IgD-negative memory B cell (primary cell): ENCODE data around the gene IGFLR1. TPM values are rescaled to one million over a fixed set of nuclear protein-coding genes. Genes with fewer than 3 reads are reported as not detected.

Experiments
- H3K27ac Mint-ChIP-seq, 3 donors: one replicate each; pipeline ENCODE4 v1.8.0; 2020 to 2022; ENCODE audit warnings: mild to moderate bottlenecking in 3 of 3, mixed read lengths in 3 of 3, moderate library complexity in 1 of 3
- H3K27me3 Mint-ChIP-seq: one replicate; pipeline ENCODE4 v1.8.0; 2021; ENCODE audit warnings: mixed read lengths
- H3K36me3 Mint-ChIP-seq: one replicate; pipeline ENCODE4 v1.8.0; 2020; ENCODE audit warnings: mild to moderate bottlenecking, mixed read lengths
- H3K4me1 Mint-ChIP-seq, 3 donors: one replicate each; pipeline ENCODE4 v1.8.0; 2020 to 2022; ENCODE audit warnings: mixed read lengths in 3 of 3, mild to moderate bottlenecking in 1 of 3
- H3K4me3 Mint-ChIP-seq, 4 donors: one replicate each; pipeline ENCODE4 v1.8.0; 2020 to 2022; ENCODE audit warnings: mild to moderate bottlenecking in 4 of 4, mixed read lengths in 4 of 4, moderate library complexity in 3 of 4
- H3K9me3 Mint-ChIP-seq, 3 donors: one replicate each; pipeline ENCODE4 v1.8.0; 2020 to 2021; ENCODE audit warnings: mixed read lengths in 3 of 3, mild to moderate bottlenecking in 1 of 3
- polyA plus RNA-seq: library from polyadenylated mRNA; unstranded; fragments of 300-500 nt; fragmentation: Illumina TruSeq; gene quantifications from one replicate; pipeline ENCODE4 v1.2.3, GENCODE V29; 2021

Gene IGFLR1
- polyA plus RNA-seq, 1 donor from 2014 or later = 140 TPM

DNA sequence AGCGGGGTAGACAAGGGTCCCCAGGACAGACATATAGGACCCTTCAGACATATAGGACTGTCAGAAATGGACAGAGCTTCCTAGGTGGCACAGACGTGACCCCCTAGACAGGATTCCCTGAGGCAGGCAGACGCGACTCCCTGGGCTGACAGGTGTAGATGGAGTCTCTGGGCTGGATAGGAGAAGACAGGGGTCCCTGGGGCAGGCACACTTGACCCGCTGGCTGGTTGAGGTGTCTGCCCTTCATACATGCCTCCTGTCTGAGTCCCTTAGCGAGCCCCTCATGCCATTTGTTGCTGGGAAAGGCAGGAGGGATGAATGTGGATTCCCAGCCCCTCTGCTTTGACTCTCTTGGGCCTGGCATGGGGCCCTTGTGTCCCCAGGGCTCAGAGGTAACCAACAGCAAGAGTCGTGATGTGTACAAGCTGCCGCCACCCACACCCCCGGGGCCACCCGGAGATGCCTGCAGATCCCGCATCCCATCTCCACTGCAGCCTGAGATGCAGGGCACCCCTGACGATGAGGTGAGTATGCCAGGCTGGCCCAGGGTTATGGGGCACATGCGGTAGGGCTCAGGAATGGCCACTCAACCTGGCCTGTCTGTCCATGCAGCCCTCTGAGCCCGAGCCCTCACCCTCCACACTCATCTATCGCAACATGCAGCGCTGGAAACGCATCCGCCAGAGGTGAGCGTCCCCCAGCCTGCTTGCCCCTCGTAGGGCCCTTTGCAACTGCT is 11.6 kb upstream of the IGFLR1 start:
- peaks cover 6 to 14% (median 14%) of the 10 kb centered on the region in 3 donors for H3K4me1 Mint-ChIP-seq
- peak overlapping the region in 1 of 3 donors; percentile 21 for H3K27ac Mint-ChIP-seq
- H3K9me3 Mint-ChIP-seq = peaks cover 0 to 2% (median 0%) of the 10 kb centered on the region in 3 donors
- peaks cover 13% of the 10 kb centered on the region for H3K27me3 Mint-ChIP-seq
- H3K36me3 Mint-ChIP-seq = no peaks in the 10 kb centered on the region
- H3K4me3 Mint-ChIP-seq = peak overlapping the region in 1 of 4 donors; percentile 66

- no peaks in the 10 kb centered on the region for H3K36me3 Mint-ChIP-seq
- peaks cover 0 to 2% (median 0%) of the 10 kb centered on the region in 3 donors for H3K9me3 Mint-ChIP-seq
- peaks cover 12% of the 10 kb centered on the region for H3K27me3 Mint-ChIP-seq
- H3K4me1 Mint-ChIP-seq = peaks cover 9 to 20% (median 18%) of the 10 kb centered on the region in 3 donors
- peak overlapping the region in 1 of 4 donors; percentile 66 for H3K4me3 Mint-ChIP-seq
- H3K27ac Mint-ChIP-seq = no peak overlapping the region
Observed at GRCh38 chr19:35752746-35753350, 10.6 kb upstream of the IGFLR1 start.

DNA sequence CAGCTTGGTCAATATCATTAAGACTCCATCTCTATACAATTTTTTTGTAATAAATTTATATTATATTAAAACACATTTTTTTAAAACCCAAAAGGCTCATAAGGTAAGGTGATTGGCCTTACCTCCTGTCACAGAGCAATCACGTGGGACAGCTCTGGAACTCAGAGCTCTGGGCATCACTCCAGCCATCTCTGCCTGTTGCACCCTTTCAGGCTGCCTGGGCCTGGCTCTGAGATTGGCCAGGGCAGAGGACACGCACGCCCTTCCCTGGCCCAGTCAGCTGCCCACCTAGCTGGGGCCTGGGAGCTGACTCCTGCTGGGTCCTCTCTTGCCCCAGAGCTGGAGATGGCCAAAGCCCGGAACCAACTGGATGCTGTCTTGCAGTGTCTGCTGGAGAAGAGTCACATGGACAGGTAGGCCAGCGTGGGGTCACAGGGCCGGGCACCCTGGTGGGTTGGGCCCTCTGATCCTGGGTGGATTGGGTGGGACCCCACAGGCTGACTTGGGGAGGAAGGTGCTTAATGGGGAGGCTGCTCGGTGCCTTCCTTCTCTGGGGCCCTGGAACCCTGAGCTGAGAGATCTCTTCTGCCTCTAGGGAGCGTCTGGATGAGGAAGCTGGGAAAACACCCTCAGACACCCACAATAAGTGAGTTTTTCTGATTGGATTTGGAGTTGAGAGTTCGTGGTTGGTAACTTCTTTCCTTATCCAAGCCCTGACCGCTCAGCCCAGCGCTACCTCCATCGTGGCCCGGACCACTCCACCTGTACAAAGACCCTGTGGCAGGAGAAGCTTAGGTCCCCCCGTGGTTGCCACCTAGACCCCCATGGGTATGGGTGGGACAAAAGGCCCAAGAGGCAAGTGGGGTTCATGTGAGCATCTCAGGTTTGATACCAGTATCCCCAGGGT is 9.8 kb upstream of the IGFLR1 start:
- Mint-ChIP-seq H3K27me3 (peaks cover 10% of the 10 kb centered on the region), H3K4me3 (no peak overlapping the region), H3K9me3 (peaks cover 0 to 2% (median 0%) of the 10 kb centered on the region in 3 donors), H3K4me1 (peaks cover 7 to 21% (median 16%) of the 10 kb centered on the region in 3 donors), H3K36me3 (no peaks in the 10 kb centered on the region), H3K27ac (no peak overlapping the region)

DNA sequence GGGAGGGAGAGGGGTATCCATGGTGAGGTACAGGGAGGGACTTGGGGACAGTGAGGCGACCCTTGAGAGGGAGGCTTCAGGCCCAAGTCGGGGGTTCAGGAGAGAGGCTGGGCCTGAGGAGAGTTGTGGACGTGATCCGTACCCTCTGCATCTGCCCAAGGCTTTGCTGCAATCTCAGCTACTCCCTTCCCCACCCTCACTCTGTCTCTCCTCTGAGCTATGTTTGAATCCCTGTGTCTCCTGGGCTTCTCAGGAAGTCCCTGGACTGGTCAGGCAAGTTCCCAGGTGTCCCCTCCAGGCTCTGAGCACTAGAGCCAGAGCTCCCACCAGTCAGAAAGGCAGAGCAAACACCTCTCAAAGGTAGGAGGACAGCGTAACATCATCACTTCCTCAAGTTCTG is 7.9 kb upstream of the IGFLR1 start:
- Mint-ChIP-seq H3K36me3 (no peaks in the 10 kb centered on the region), H3K9me3 (no peaks in the 10 kb centered on the region), H3K27me3 (peaks cover 3% of the 10 kb centered on the region), H3K4me1 (peaks cover 14 to 29% (median 24%) of the 10 kb centered on the region in 3 donors), H3K4me3 (peak overlapping the region in 3 of 4 donors; percentile 72 to 78 (median 73)), H3K27ac (no peak overlapping the region)

DNA sequence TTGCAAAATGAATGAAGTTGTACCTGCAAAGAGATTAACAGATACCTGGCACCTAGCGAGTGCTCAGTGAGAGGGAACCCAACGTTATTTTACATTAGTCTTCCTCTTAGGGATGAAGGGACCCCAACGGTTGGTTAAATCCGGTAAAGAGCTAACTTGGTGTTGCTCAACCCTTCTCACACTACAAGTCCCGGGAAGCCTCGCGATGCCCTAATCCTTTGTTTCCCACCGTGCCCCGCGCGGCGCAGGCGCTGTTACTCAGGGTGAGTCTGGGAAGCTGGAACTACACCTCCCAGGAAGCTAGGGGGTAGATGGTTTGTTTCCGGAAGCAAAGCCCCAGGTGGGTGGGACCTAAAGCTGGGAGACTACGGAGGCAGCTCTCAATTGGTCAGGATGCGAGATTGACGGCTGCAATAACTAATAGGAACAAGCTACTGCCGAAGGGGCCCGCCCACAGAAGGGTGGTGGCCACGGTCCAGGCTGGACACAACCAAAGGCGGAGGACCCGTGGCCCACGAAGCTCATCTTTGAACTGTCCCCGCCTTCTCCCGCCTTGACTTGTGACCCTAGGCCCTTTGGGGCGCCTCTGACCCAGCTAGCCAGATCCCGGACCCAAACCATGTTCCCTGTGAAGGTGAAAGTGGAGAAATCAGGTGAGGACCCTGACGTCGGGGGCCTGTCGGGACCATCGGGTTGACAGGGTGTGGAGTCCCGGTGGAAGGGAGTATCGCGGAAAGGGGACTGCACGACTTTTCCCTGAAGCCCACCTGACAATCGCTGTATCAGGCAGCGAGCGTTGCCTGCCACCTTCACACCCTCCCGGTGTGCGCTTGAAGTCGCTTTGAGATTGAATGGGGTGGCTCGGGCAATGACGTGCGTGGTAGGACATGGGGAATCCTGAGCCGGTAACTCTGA is 6.1 kb upstream of the IGFLR1 start, which contains the start of gene LIN37:
Gene LIN37, plus strand, starts transcription at position 471 of the 915 bp plus-strand sequence. Its CDS starts 149 bp downstream, at position 620.
- Mint-ChIP-seq H3K36me3 (peaks cover 2% of the 10 kb centered on the region), H3K27ac (peak within 1 kb of the TSS; percentile 69 to 97 (median 80)), H3K4me3 (peak within 1 kb of the TSS; percentile 84 to 99 (median 98)), H3K9me3 (no peaks in the 10 kb centered on the region), H3K4me1 (peaks cover 14 to 40% (median 32%) of the 10 kb centered on the region in 3 donors), H3K27me3 (no peaks in the 10 kb centered on the region)

DNA sequence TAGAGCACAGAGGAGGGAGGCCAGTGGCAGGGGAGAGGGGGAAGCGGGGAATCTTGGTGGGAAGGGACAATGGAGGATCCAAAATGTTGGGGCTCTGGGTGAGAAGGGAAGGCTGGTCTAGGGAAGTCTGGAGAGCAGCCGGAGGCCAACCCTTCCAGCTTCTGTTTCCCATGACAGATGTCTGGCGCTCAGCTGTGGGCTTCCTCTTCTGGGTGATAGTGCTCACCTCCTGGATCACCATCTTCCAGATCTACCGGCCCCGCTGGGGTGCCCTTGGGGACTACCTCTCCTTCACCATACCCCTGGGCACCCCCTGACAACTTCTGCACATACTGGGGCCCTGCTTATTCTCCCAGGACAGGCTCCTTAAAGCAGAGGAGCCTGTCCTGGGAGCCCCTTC is 4.3 kb upstream of the IGFLR1 start:
- Mint-ChIP-seq H3K36me3 (peaks cover 8% of the 10 kb centered on the region), H3K4me3 (peak overlapping the region; percentile 96 to 100 (median 100)), H3K4me1 (peaks cover 20 to 47% (median 42%) of the 10 kb centered on the region in 3 donors), H3K27ac (peak overlapping the region in 1 of 3 donors; percentile 39), H3K27me3 (no peaks in the 10 kb centered on the region), H3K9me3 (no peaks in the 10 kb centered on the region)

DNA sequence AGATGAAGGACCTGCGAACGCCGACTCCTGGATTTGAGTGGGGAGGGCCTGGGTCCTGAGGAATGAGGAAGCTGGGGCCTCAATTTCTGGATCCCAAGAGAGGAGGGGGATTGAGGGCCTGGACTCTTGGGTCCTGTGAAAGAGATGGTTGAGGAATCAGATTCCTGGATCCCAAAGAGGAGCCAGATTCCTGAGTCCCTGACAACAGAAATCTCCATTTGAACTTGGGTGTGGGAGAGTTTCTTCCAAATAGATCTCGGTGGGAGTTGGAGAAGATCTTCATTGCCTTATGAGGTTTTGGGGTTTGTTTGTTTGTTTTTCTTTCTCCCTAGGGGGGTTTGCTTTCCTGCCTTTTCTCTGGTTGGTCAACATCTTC is 3.8 kb upstream of the IGFLR1 start:
- Mint-ChIP-seq H3K27ac (peak overlapping the region; percentile 39 to 99 (median 67)), H3K4me1 (peaks cover 20 to 47% (median 42%) of the 10 kb centered on the region in 3 donors), H3K27me3 (no peaks in the 10 kb centered on the region), H3K4me3 (peak overlapping the region; percentile 96 to 100 (median 100)), H3K9me3 (no peaks in the 10 kb centered on the region), H3K36me3 (peaks cover 8% of the 10 kb centered on the region)

- no peaks in the 10 kb centered on the region for H3K27me3 Mint-ChIP-seq
- no peaks in the 10 kb centered on the region for H3K9me3 Mint-ChIP-seq
- peak within 1 kb of the TSS; percentile 96 to 100 (median 100) for H3K4me3 Mint-ChIP-seq
- peaks cover 8% of the 10 kb centered on the region for H3K36me3 Mint-ChIP-seq
- peaks cover 20 to 47% (median 42%) of the 10 kb centered on the region in 3 donors for H3K4me1 Mint-ChIP-seq
- peak within 1 kb of the TSS; percentile 99 to 100 (median 99) for H3K27ac Mint-ChIP-seq
Observed at GRCh38 chr19:35745328-35746086, 3.3 kb upstream of the IGFLR1 start, which contains the start of the genes PSENEN and U2AF1L4. Gene PSENEN, plus strand, starts transcription at chr19:35745651. Its CDS starts 280 bp downstream, at chr19:35745931. Gene U2AF1L4, minus strand, starts transcription at chr19:35745418. Its CDS starts 27 bp downstream, at chr19:35745391.

- Mint-ChIP-seq H3K9me3 (no peaks in the 10 kb centered on the region), H3K27ac (peak overlapping the region; percentile 99 to 100 (median 99)), H3K27me3 (no peaks in the 10 kb centered on the region), H3K4me1 (peaks cover 20 to 46% (median 39%) of the 10 kb centered on the region in 3 donors), H3K4me3 (peak overlapping the region; percentile 96 to 100 (median 100)), H3K36me3 (peaks cover 8% of the 10 kb centered on the region)
Observed at GRCh38 chr19:35744430-35745327, 2.4 kb upstream of the IGFLR1 start.

GRCh38 chr19:35743640-35744429 is 1.6 kb upstream of the IGFLR1 start:
- Mint-ChIP-seq H3K4me3 (peak overlapping the region; percentile 96 to 100 (median 100)), H3K27ac (peak overlapping the region in 2 of 3 donors; percentile 99 to 100), H3K4me1 (peaks cover 20 to 42% (median 36%) of the 10 kb centered on the region in 3 donors), H3K36me3 (peaks cover 8% of the 10 kb centered on the region), H3K27me3 (no peaks in the 10 kb centered on the region), H3K9me3 (no peaks in the 10 kb centered on the region)

GRCh38 chr19:35741203-35741515 is 1.1 kb downstream of the IGFLR1 start:
- H3K4me3 Mint-ChIP-seq = peak overlapping the region; percentile 90 to 100 (median 94)
- H3K4me1 Mint-ChIP-seq = peaks cover 17 to 37% (median 37%) of the 10 kb centered on the region in 3 donors
- peak overlapping the region; percentile 89 to 99 (median 90) for H3K27ac Mint-ChIP-seq
- peaks cover 8% of the 10 kb centered on the region for H3K36me3 Mint-ChIP-seq
- H3K27me3 Mint-ChIP-seq = no peaks in the 10 kb centered on the region
- no peaks in the 10 kb centered on the region for H3K9me3 Mint-ChIP-seq
